ENCODE data around the gene MYBPH. TPM values are rescaled to one million over a fixed set of nuclear protein-coding genes. Genes with fewer than 3 reads are reported as not detected.
A peak's percentile ranks its signal among the peaks of the same experiment; 100 is the strongest.

MYBPH gene
- total RNA-seq, 1 donor from 2014 or later, result not detected

- TF ChIP-seq CTCF (IDR thresholded peaks at IDR 0.05; ENCODE audit: insufficient read depth, low read length, poor library complexity, severe bottlenecking), result no peak
- peaks cover 22% of the 10 kb centered on the region for H3K27me3 ChIP-seq (ENCODE audit: control insufficient read depth, insufficient read depth, low read length)
These were observed 42.0 kb upstream of the MYBPH start for GRCh38 chr1:203217668-203218067.

GRCh38 chr1:203217139-203217655 is 41.6 kb upstream of the MYBPH start:
- Histone ChIP-seq H3K36me3 (ENCODE audit: control insufficient read depth, insufficient read depth, low read length) (no peaks in the 10 kb centered on the region), H3K4me3 (ENCODE audit: low read depth, low read length) (no peak overlapping the region), H3K27me3 (ENCODE audit: control insufficient read depth, insufficient read depth, low read length) (peaks cover 20% of the 10 kb centered on the region)
- TF ChIP-seq CTCF (IDR thresholded peaks at IDR 0.05; ENCODE audit: insufficient read depth, low read length, poor library complexity, severe bottlenecking), result peak; percentile 44
- DNase-seq (ENCODE audit: low read depth), result no peak

More at GRCh38 chr1:203217668-203218067, 42.0 kb upstream of the MYBPH start:
- Histone ChIP-seq H3K4me3 (ENCODE audit: low read depth, low read length) (no peak overlapping the region), H3K36me3 (ENCODE audit: control insufficient read depth, insufficient read depth, low read length) (no peaks in the 10 kb centered on the region)
- DNase-seq (ENCODE audit: low read depth), result no peak

GRCh38 chr1:203216274-203217138 is 40.9 kb upstream of the MYBPH start:
- no peaks in the 10 kb centered on the region for H3K36me3 ChIP-seq (ENCODE audit: control insufficient read depth, insufficient read depth, low read length)
- peak; percentile 57 for TF ChIP-seq CTCF (IDR thresholded peaks at IDR 0.05; ENCODE audit: insufficient read depth, low read length, poor library complexity, severe bottlenecking)
- DNase-seq (ENCODE audit: low read depth), result peak; percentile 14
- peaks cover 18% of the 10 kb centered on the region for H3K27me3 ChIP-seq (ENCODE audit: control insufficient read depth, insufficient read depth, low read length)
- H3K4me3 ChIP-seq (ENCODE audit: low read depth, low read length), result no peak overlapping the region

GRCh38 chr1:203215573-203215972 is 39.9 kb upstream of the MYBPH start:
- TF ChIP-seq CTCF (IDR thresholded peaks at IDR 0.05; ENCODE audit: insufficient read depth, low read length, poor library complexity, severe bottlenecking), result no peak
- H3K27me3 ChIP-seq (ENCODE audit: control insufficient read depth, insufficient read depth, low read length), result peaks cover 16% of the 10 kb centered on the region

GRCh38 chr1:203214871-203215270 is 39.2 kb upstream of the MYBPH start:
- peaks cover 16% of the 10 kb centered on the region for H3K27me3 ChIP-seq (ENCODE audit: control insufficient read depth, insufficient read depth, low read length)
- no peaks in the 10 kb centered on the region for H3K36me3 ChIP-seq (ENCODE audit: control insufficient read depth, insufficient read depth, low read length)
- DNase-seq (ENCODE audit: low read depth), result no peak
- H3K4me3 ChIP-seq (ENCODE audit: low read depth, low read length), result no peak overlapping the region
- no peak for TF ChIP-seq CTCF (IDR thresholded peaks at IDR 0.05; ENCODE audit: insufficient read depth, low read length, poor library complexity, severe bottlenecking)

More at GRCh38 chr1:203215573-203215972, 39.9 kb upstream of the MYBPH start:
- Histone ChIP-seq H3K4me3 (ENCODE audit: low read depth, low read length) (no peak overlapping the region), H3K36me3 (ENCODE audit: control insufficient read depth, insufficient read depth, low read length) (no peaks in the 10 kb centered on the region)
- DNase-seq (ENCODE audit: low read depth), result no peak

Data from kidney epithelial cell (primary cell).